Heart right ventricle (tissue), 16 donors: ENCODE data around the gene GPR139. TPM values are rescaled to one million over a fixed set of nuclear protein-coding genes. Genes with fewer than 3 reads are reported as not detected.

Experiments used
- ATAC-seq, 8 donors: fragments of 200-7000 bp; cut with Tn5 transposase; one replicate each; pipeline ENCODE4 v1.9.1; 2020; ENCODE audit warnings: mild to moderate bottlenecking in 8 of 8, moderate library complexity in 8 of 8, moderate number of reproducible peaks in 1 of 8
- DNase-seq, 2 donors: peaks; one replicate each; pipeline ENCODE4 v3.0.0-alpha.2; 2020
- H3K27ac ChIP-seq, 10 donors: fragments of 200-600 bp; sonication (generic) in 2 of 10; one replicate each; pipeline versions ENCODE4 v1.5.0 to v1.8.0; 2020 to 2022; ENCODE audit warnings: mild to moderate bottlenecking in 3 of 10
- H3K27me3 ChIP-seq, 7 donors: fragments of 200-600 bp; one replicate each; pipeline ENCODE4 v1.8.0; 2021 to 2022; ENCODE audit warnings: mild to moderate bottlenecking in 2 of 7
- H3K36me3 ChIP-seq, 9 donors: fragments of 200-600 bp; sonication (generic) in 1 of 9; one replicate each; pipeline versions ENCODE4 v1.5.0 to v1.8.0; 2020 to 2022; ENCODE audit warnings: mild to moderate bottlenecking in 2 of 9
- H3K4me1 ChIP-seq, 9 donors: fragments of 200-600 bp; sonication (generic) in 1 of 9; one replicate each; pipeline versions ENCODE4 v1.5.0 to v1.8.0; 2020 to 2022; ENCODE audit warnings: mild to moderate bottlenecking in 4 of 9
- H3K4me3 ChIP-seq, 10 donors: fragments of 200-600 bp; sonication (generic) in 2 of 10; one replicate each; pipeline versions ENCODE4 v1.5.0 to v1.8.0; 2020 to 2022; ENCODE audit warnings: mild to moderate bottlenecking in 7 of 10, moderate library complexity in 2 of 10
- H3K9me3 ChIP-seq, 11 donors: fragments of 200-600 bp in 10 of 11; sonication (generic) in 2 of 11; one replicate each; pipeline versions ENCODE4 v1.5.0 to v1.8.0; 2013 to 2022; ENCODE audit warnings: mild to moderate bottlenecking in 2 of 11, control low read depth in 1 of 11, moderate library complexity in 1 of 11
- WGBS, 2 donors: extraction: QIAGEN DNeasy Blood & Tissue Kit; methylation state at CpG; one replicate each; pipeline ENCODE4 v1.1.7; 2013; ENCODE audit warnings: inconsistent platforms in 1 of 2; 5-methylcytosine and 5-hydroxymethylcytosine counted together
- intact Hi-C, 10 donors: fragments of 100-400 bp; cut with DNase I; formaldehyde crosslinking; loops; one replicate each; pipeline versions ENCODE4 v1.11.1 to v1.14.2; 2022
- polyA plus RNA-seq, 2 donors: library from polyadenylated mRNA; stranded (reverse); fragments of 200-250 nt; gene quantifications; one replicate each; pipeline ENCODE4 v1.2.3, GENCODE V29; 2013
- total RNA-seq, 10 donors: library from RNA; stranded (reverse); fragmentation: NEBNext Ultra II Directional in 3 of 10; extraction: Animal tissue kit (Norgen Biotek cat#: 25700) in 3 of 10; gene quantifications; one replicate each; pipeline versions ENCODE4 v1.2.1 to v1.2.4, GENCODE V29; 2021 to 2023
- TF ChIP-seq, protein P1 (sequence below), 9 donors: fragments of 200-600 bp; sonication (generic) in 2 of 9; IDR thresholded peaks; one replicate each; pipeline versions ENCODE4 v1.5.0 to v1.8.0; 2021 to 2022; ENCODE audit warnings: antibody characterized with exemption in 9 of 9, mild to moderate bottlenecking in 5 of 9, moderate library complexity in 1 of 9
- donor health status: Arrhythmogenic right ventricular cardiomyopathy.
- donor health status: ischemic (EF 13 %, LVEDD 7.1; RV severe dilation, severe dysfunction).
- donor health status: healthy with polysubstance abuse.
- donor health status: DM: no; HTN: yes; CAD: no.
- donor health status: DM: no; HTN: no; CAD: no.
- donor health status: ischemic (EF 25% LVEDD 6.9; RV normal size, moderate dysfunction).
- donor health status: ischemic (EF 25% LVEDD 5.7; RV mildly dilated, moderate dysfunction).
- donor health status: healthy.
- donor health status: DM: yes; HTN: yes; CAD: no.
- donor health status: Ischemic cardiomyopathy.
- donor health status: ischemic (EF 35%, LVEDD 5.7; RV mildly dilated, moderate dysfunction).
- donor health status: nonischemic (EF 11% LVEDD 7.7; RV severe dilation, severe dysfunction).
- donor health status: DM: yes; HTN: yes; CAD: no.
- donor health status: PGD.
- donor health status: ischemic (EF 29% LVEDD 5.4; RV normal size, mild dysfunction).
- donor health status: nonischemic (EF 23%, LVEDD 6.1; RV moderate dilation, normal function).

Gene GPR139
- total and polyA plus RNA-seq, 12 donors = not detected

DNA sequence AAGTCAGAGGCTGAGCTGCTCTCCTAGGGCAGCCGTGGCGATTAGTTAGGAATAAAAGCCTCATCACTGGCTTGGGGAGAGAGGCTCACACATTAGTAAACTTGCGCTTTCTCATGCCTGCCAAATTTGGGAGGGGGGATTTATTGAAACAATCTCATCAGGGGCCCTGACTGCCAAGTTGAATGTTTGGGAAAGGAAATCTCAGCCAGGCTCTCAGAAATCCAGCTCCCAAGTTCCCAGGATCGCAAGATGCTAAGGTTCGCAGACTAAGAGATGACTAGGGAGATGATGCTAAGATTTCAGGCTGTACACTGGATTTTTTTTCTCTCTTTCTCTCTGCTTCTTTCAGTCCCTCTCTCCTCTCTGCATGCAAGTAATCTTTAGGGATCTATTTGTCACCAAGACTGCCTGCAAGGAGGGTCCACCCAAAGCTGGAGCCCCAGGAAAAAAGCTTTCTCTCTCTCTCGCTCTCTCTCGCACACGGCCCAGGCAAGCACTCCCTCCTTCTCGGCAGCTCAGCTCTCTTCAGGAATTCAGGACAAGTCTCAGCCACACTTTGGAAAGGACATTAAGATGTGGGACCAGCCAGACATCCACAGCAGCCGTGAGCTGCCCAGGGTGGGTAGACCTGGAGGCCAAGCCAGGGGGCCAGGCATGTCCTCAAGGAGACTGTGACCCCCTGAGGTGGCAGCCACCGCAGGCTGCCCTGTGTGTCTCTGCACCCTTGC is 1.4 kb downstream of the GPR139 start:
- DNase-seq = no peak

DNA sequence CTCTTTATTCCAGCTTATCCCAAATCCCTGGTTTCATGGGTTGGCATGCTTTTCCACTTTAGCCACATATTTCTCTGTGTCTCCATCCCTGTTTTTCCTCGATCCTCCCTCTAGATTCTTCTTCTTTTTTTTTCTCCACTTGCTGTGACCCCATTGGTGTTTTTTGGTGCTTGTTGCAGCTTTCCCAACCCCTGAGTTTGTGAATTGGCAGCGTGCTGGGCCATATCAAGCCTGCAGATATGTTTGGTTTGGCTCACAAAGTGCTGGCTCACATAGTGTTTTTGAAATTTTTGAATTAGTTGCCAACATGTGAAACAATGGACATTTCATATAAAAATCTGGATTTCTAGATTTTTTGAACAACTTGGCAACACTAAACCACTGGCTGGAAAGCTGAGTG is 8.8 kb downstream of the GPR139 start:
- Histone ChIP-seq H3K4me1 (no peaks in the 10 kb centered on the region), H3K9me3 (peaks cover 0 to 22% (median 0%) of the 10 kb centered on the region in 11 donors), H3K27me3 (peaks cover 0 to 32% (median 7%) of the 10 kb centered on the region in 7 donors), H3K36me3 (no peaks in the 10 kb centered on the region), H3K27ac (no peak overlapping the region), H3K4me3 (no peak overlapping the region)
- TF ChIP-seq, protein P1, sequence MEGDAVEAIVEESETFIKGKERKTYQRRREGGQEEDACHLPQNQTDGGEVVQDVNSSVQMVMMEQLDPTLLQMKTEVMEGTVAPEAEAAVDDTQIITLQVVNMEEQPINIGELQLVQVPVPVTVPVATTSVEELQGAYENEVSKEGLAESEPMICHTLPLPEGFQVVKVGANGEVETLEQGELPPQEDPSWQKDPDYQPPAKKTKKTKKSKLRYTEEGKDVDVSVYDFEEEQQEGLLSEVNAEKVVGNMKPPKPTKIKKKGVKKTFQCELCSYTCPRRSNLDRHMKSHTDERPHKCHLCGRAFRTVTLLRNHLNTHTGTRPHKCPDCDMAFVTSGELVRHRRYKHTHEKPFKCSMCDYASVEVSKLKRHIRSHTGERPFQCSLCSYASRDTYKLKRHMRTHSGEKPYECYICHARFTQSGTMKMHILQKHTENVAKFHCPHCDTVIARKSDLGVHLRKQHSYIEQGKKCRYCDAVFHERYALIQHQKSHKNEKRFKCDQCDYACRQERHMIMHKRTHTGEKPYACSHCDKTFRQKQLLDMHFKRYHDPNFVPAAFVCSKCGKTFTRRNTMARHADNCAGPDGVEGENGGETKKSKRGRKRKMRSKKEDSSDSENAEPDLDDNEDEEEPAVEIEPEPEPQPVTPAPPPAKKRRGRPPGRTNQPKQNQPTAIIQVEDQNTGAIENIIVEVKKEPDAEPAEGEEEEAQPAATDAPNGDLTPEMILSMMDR (IDR thresholded peaks at IDR 0.05) = no peak
- ATAC-seq = no peak
- intact Hi-C loops = no loop called here
- 42 to 47% methylated on average over 2 of the region's 2 CpGs for WGBS, 2 donors
- DNase-seq = no peak

More for the DNA sequence above, 1.4 kb downstream of the GPR139 start:
- Histone ChIP-seq H3K9me3 (peaks cover 0 to 19% (median 0%) of the 10 kb centered on the region in 11 donors), H3K36me3 (no peaks in the 10 kb centered on the region), H3K27me3 (peaks cover 4 to 78% (median 56%) of the 10 kb centered on the region in 7 donors), H3K4me1 (peaks cover 0 to 6% (median 0%) of the 10 kb centered on the region in 9 donors), H3K27ac (no peak overlapping the region), H3K4me3 (no peak overlapping the region)
- WGBS, 2 donors = 41% methylated on average over 11 of the region's 11 CpGs
- ATAC-seq = no peak
- intact Hi-C loops = loop anchor here in 1 of 10 donors (10.0 kb wide), 1 partner anchor 58 kb away; no protein-coding TSS in a partner anchor
- TF ChIP-seq, protein P1 (IDR thresholded peaks at IDR 0.05) = no peak

DNA sequence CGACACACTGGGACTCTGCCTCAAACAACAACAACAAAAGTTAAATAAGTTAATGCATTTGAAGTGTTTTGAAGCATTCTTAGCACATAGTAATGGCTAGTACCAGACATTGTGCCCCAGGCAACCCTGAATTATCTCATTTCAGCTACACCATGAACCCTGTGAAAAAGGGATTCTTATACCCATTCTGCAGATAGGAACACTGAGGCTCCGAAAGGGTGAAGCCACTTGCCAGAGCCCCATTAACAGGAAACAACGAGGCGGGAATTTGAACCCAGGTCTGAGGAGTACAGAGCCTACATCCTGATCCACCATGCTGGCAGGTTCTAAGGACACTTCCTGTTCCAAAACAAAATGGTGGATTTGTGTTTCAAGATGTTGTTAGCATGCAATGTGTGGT is 9.2 kb downstream of the GPR139 start:
- ATAC-seq = no peak
- intact Hi-C loops = no loop called here
- no peaks in the 10 kb centered on the region for H3K4me1 ChIP-seq

DNA sequence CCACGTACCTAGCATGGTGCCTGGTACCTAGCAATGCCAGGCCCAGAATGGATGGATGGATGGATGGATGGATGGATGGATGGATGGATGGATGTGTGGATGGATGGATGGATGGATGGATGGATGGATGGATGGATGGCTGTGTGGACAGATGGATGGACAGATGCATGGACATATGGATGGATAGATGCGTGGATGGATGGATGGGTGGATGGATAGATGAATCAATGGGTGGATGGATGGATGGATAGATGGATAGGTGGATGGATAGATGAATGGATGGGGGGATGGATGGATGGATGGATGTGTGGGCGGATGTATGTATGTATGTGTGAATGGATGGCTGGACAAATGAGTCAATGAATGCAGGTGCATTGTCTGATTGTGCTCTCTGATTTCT is 12.6 kb downstream of the GPR139 start:
- TF ChIP-seq, protein P1 (IDR thresholded peaks at IDR 0.05) = no peak
- intact Hi-C loops = no loop called here
- Histone ChIP-seq H3K27me3 (peaks cover 0 to 31% (median 10%) of the 10 kb centered on the region in 7 donors), H3K4me1 (no peaks in the 10 kb centered on the region), H3K27ac (no peak overlapping the region), H3K4me3 (no peak overlapping the region), H3K9me3 (no peaks in the 10 kb centered on the region), H3K36me3 (no peaks in the 10 kb centered on the region)
- WGBS, 2 donors = 69 to 76% methylated on average over 3 of the region's 3 CpGs
- ATAC-seq (no peak), DNase-seq (no peak)

More for the DNA sequence above, 9.2 kb downstream of the GPR139 start:
- Histone ChIP-seq H3K9me3 (peaks cover 0 to 22% (median 0%) of the 10 kb centered on the region in 11 donors), H3K4me3 (no peak overlapping the region), H3K36me3 (no peaks in the 10 kb centered on the region), H3K27me3 (peaks cover 0 to 28% (median 7%) of the 10 kb centered on the region in 7 donors), H3K27ac (no peak overlapping the region)
- DNase-seq = no peak
- TF ChIP-seq, protein P1 (IDR thresholded peaks at IDR 0.05) = no peak
- 86% methylated on average over 4 of the region's 4 CpGs for WGBS, 2 donors
